Endodermal cell (in vitro differentiated cells): ENCODE measurements around the gene RBBP8. TPM values are rescaled to one million over a fixed set of nuclear protein-coding genes. Genes with fewer than 3 reads are reported as not detected.

Experiments used
- DNase-seq: peaks from one replicate; pipeline ENCODE4 v3.0.0-alpha.2; 2017
- H3K27ac ChIP-seq: 2 replicates; pipeline ENCODE4 v1.5.1; 2013; ENCODE audit warnings: mild to moderate bottlenecking, low read depth, low read length, moderate library complexity
- H3K27me3 ChIP-seq: 2 replicates; pipeline ENCODE4 v1.6.1; 2013; ENCODE audit warnings: mild to moderate bottlenecking, low read length, moderate library complexity; ENCODE audit not compliant: insufficient read depth, control insufficient read depth, poor library complexity, severe bottlenecking
- H3K36me3 ChIP-seq: 2 replicates; pipeline ENCODE4 v1.7.0; 2013; ENCODE audit warnings: mild to moderate bottlenecking, low read length, moderate library complexity; ENCODE audit not compliant: control insufficient read depth, insufficient read depth
- H3K4me1 ChIP-seq: one replicate; pipeline ENCODE4 v1.7.0; 2013; ENCODE audit warnings: low read length; ENCODE audit not compliant: control insufficient read depth, insufficient read depth
- H3K4me3 ChIP-seq: 2 replicates; pipeline ENCODE4 v1.5.1; 2013; ENCODE audit warnings: mild to moderate bottlenecking, low read length, moderate library complexity
- H3K9ac ChIP-seq: 2 replicates; pipeline ENCODE4 v1.6.1; 2013; ENCODE audit warnings: mild to moderate bottlenecking, low read length, moderate library complexity; ENCODE audit not compliant: poor library complexity, severe bottlenecking; ENCODE audit errors: extremely low read depth
- H3K9me3 ChIP-seq: 2 replicates; pipeline ENCODE4 v1.6.1; 2013; ENCODE audit warnings: mild to moderate bottlenecking, low read length, moderate library complexity; ENCODE audit not compliant: control insufficient read depth
- H3K27ac Mint-ChIP-seq: 2 replicates; pipeline ENCODE4 v1.8.0; 2020; ENCODE audit warnings: mixed read lengths
- H3K27me3 Mint-ChIP-seq: 2 replicates; pipeline ENCODE4 v1.8.0; 2021; ENCODE audit warnings: mild to moderate bottlenecking, mixed read lengths; ENCODE audit not compliant: insufficient read depth
- H3K36me3 Mint-ChIP-seq: 2 replicates; pipeline ENCODE4 v1.8.0; 2020; ENCODE audit warnings: low read depth, mixed read lengths
- H3K4me1 Mint-ChIP-seq: 2 replicates; pipeline ENCODE4 v1.8.0; 2020; ENCODE audit warnings: mixed read lengths
- H3K4me3 Mint-ChIP-seq: 2 replicates; pipeline ENCODE4 v1.8.0; 2020; ENCODE audit warnings: mild to moderate bottlenecking, moderate library complexity, mixed read lengths
- H3K9me3 Mint-ChIP-seq: 2 replicates; pipeline ENCODE4 v1.8.0; 2020; ENCODE audit warnings: mild to moderate bottlenecking, mixed read lengths
- CTCF ChIP-seq: fragments of 200-600 bp; sonication (generic); conservative IDR thresholded peaks from 2 replicates; pipeline ENCODE4 v1.5.0; 2021; ENCODE audit warnings: antibody characterized with exemption, mild to moderate bottlenecking
- WGBS, 2 experiments: methylation state at CpG; one replicate each; pipeline versions ENCODE4 v1.1.5 to v1.1.7; 2013; ENCODE audit warnings: missing lambda C conversion rate in 2 of 2, mixed read lengths in 1 of 2; ENCODE audit not compliant: insufficient coverage in 1 of 2, insufficient read length in 1 of 2; 5-methylcytosine and 5-hydroxymethylcytosine counted together
- total RNA-seq, 2 donors: library from RNA; stranded (reverse); fragmentation: NEBNext Ultra II Directional in 1 of 2; extraction: Animal tissue kit (Norgen Biotek cat#: 25700) in 1 of 2; gene quantifications; 2 replicates in 1 of 2; 3 replicates in 1 of 2; pipeline ENCODE4 v1.2.1, GENCODE V29; 2021

Gene RBBP8
- total RNA-seq, 2 donors from 2014 or later: 44.3 to 55.5 TPM

- Histone ChIP-seq H3K27me3 (no peaks in the 10 kb centered on the region), H3K36me3 (no peaks in the 10 kb centered on the region), H3K4me1 (no peaks in the 10 kb centered on the region), H3K9ac (no peak overlapping the region), H3K4me3 (no peak overlapping the region), H3K27ac (no peak overlapping the region), H3K9me3 (no peaks in the 10 kb centered on the region)
- H3K4me1 Mint-ChIP-seq: peaks cover 12% of the 10 kb centered on the region
- H3K36me3 Mint-ChIP-seq: no peaks in the 10 kb centered on the region
- H3K4me3 Mint-ChIP-seq: no peak overlapping the region
- no peak for TF ChIP-seq CTCF
- no peak overlapping the region for H3K27ac Mint-ChIP-seq
- H3K9me3 Mint-ChIP-seq: no peaks in the 10 kb centered on the region
- DNase-seq: no peak
- WGBS, 2 experiments: 89 to 94% methylated on average over 3 to 4 of the region's 4 CpGs
- H3K27me3 Mint-ChIP-seq: no peaks in the 10 kb centered on the region
Measured at GRCh38 chr18:23038712-23039111, 105.6 kb downstream of the RBBP8 start.

- no peak for TF ChIP-seq CTCF
- no peaks in the 10 kb centered on the region for H3K36me3 Mint-ChIP-seq
- no peaks in the 10 kb centered on the region for H3K27me3 ChIP-seq
Measured at GRCh38 chr18:23042133-23042532, 109.0 kb downstream of the RBBP8 start.

DNA sequence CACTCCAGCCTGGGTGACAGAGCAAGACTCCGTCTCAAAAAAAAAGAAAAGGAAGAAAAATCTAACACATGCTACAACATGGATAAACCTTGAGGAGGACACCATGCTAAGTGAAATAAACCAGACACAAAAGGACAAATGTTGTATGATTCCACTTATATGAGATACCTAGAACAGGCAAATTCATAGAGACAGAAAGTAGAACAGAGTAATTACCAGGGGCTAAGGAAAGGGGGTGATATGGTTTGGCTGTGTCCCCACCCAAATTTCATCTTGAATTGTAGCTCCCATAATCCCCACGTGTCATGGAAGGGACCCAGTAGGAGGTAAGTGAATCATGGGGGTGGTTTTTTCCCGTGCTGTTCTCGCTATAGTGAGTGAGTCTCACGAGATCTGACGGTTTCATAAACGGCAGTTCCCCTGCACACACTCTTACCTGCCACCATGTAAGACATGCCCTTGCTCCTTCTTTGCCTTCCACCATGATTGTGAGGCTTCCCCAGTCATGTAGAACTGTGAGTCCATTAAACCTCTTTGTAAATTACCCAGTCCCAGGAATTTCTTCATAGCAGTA is 110.8 kb downstream of the RBBP8 start:
- Mint-ChIP-seq H3K27me3 (no peaks in the 10 kb centered on the region), H3K4me1 (no peaks in the 10 kb centered on the region), H3K36me3 (no peaks in the 10 kb centered on the region), H3K4me3 (no peak overlapping the region), H3K9me3 (no peaks in the 10 kb centered on the region), H3K27ac (no peak overlapping the region)
- no peak for TF ChIP-seq CTCF
- H3K4me1 ChIP-seq: no peaks in the 10 kb centered on the region
- 88 to 100% methylated on average over 3 to 6 of the region's 7 CpGs for WGBS, 2 experiments
- H3K27ac ChIP-seq: no peak overlapping the region
- H3K9ac ChIP-seq: no peak overlapping the region
- H3K36me3 ChIP-seq: no peaks in the 10 kb centered on the region
- no peak overlapping the region for H3K4me3 ChIP-seq
- H3K9me3 ChIP-seq: no peaks in the 10 kb centered on the region
- no peaks in the 10 kb centered on the region for H3K27me3 ChIP-seq
- DNase-seq: no peak

More at GRCh38 chr18:23042133-23042532, 109.0 kb downstream of the RBBP8 start:
- Mint-ChIP-seq H3K4me1 (peaks cover 8% of the 10 kb centered on the region), H3K27ac (no peak overlapping the region), H3K27me3 (no peaks in the 10 kb centered on the region), H3K4me3 (no peak overlapping the region), H3K9me3 (no peaks in the 10 kb centered on the region)
- H3K4me1 ChIP-seq: no peaks in the 10 kb centered on the region
- no peaks in the 10 kb centered on the region for H3K36me3 ChIP-seq
- no peak overlapping the region for H3K9ac ChIP-seq
- H3K27ac ChIP-seq: no peak overlapping the region
- H3K4me3 ChIP-seq: no peak overlapping the region
- no peak for DNase-seq
- H3K9me3 ChIP-seq: no peaks in the 10 kb centered on the region
